Caco-2 (cell line): Measurements from ENCODE around the gene MBD6. TPM values are rescaled to one million over a fixed set of nuclear protein-coding genes. Genes with fewer than 3 reads are reported as not detected.

ENCODE experiments used
- BruUV-seq: library from RNA; stranded (reverse); fragments of 400-500 nt; replicated peaks from 2 replicates; lab custom pipeline; 2021; lab: Mats Ljungman, UMichigan
- CTCF ChIA-PET: fragments of 300-600 bp; sonication (Branson Sonifier 250); formaldehyde crosslinking; loops from one replicate; lab custom pipeline; 2022; ENCODE audit warnings: antibody characterized with exemption; lab: Charles Lee
- POLR2A ChIA-PET: fragments of 300-600 bp; sonication (Branson Sonifier 250); formaldehyde crosslinking; loops from one replicate; lab custom pipeline; 2022; ENCODE audit warnings: antibody characterized with exemption; lab: Charles Lee
- DNase-seq, 2 experiments: peaks; one replicate each; pipeline versions ENCODE4 v3.0.0 to v3.0.0-alpha.2; 2020 to 2022
- H3K27me3 ChIP-seq: replicated peaks from 2 replicates; pipeline ENCODE4 v1.6.0; 2011; ENCODE audit warnings: low read length; ENCODE audit not compliant: control insufficient read depth, insufficient read depth
- H3K36me3 ChIP-seq: 2 replicates; pipeline ENCODE4 v1.5.1; 2011; ENCODE audit warnings: low read length; ENCODE audit not compliant: control insufficient read depth, insufficient read depth
- H3K4me1 ChIP-seq: fragments of 250-450 bp; sonication (Bioruptor Pico); 2 replicates; pipeline ENCODE4 v1.5.1; 2020; ENCODE audit warnings: mild to moderate bottlenecking
- H3K4me3 ChIP-seq: 2 replicates; pipeline ENCODE4 v1.5.1; 2011; ENCODE audit warnings: low read depth, mild to moderate bottlenecking, control low read depth, low read length
- H3K9me3 ChIP-seq: fragments of 250-450 bp; sonication (Bioruptor Pico); 2 replicates; pipeline ENCODE4 v1.5.1; 2020; ENCODE audit warnings: mild to moderate bottlenecking, moderate library complexity
- H3K27ac Mint-ChIP-seq: one replicate; pipeline ENCODE4 v1.8.0; 2022; ENCODE audit warnings: mixed read lengths; ENCODE audit not compliant: unreplicated experiment
- H3K27me3 Mint-ChIP-seq: one replicate; pipeline ENCODE4 v1.8.0; 2022; ENCODE audit warnings: mixed read lengths; ENCODE audit not compliant: insufficient read depth, unreplicated experiment
- H3K36me3 Mint-ChIP-seq: one replicate; pipeline ENCODE4 v1.8.0; 2022; ENCODE audit warnings: mild to moderate bottlenecking, mixed read lengths; ENCODE audit not compliant: insufficient read depth, unreplicated experiment
- H3K4me1 Mint-ChIP-seq: one replicate; pipeline ENCODE4 v1.8.0; 2022; ENCODE audit warnings: low read depth, mixed read lengths; ENCODE audit not compliant: unreplicated experiment
- H3K4me3 Mint-ChIP-seq: one replicate; pipeline ENCODE4 v1.8.0; 2022; ENCODE audit warnings: mild to moderate bottlenecking, moderate library complexity, mixed read lengths; ENCODE audit not compliant: unreplicated experiment
- H3K9me3 Mint-ChIP-seq: one replicate; pipeline ENCODE4 v1.8.0; 2022; ENCODE audit warnings: mixed read lengths; ENCODE audit not compliant: unreplicated experiment
- CTCF ChIP-seq, 2 experiments: fragments of 200-600 bp in 1 of 2; IDR thresholded peaks; 1 replicate in 1 of 2; 2 replicates in 1 of 2; pipeline versions ENCODE4 v1.5.1 to v1.8.0; 2011 to 2022; ENCODE audit warnings: antibody characterized with exemption in 1 of 2, control low read depth in 1 of 2, inconsistent platforms in 1 of 2, low read depth in 1 of 2, low read length in 1 of 2, mild to moderate bottlenecking in 1 of 2, moderate library complexity in 1 of 2; ENCODE audit not compliant: insufficient read depth in 1 of 2, severe bottlenecking in 1 of 2, unreplicated experiment in 1 of 2
- intact Hi-C: fragments of 100-400 bp; cut with micrococcal nuclease; formaldehyde crosslinking; loops from one replicate; pipeline ENCODE4 v1.10.0; 2022; ENCODE audit not compliant: unreplicated experiment
- total RNA-seq: library from RNA; stranded (reverse); gene quantifications from 2 replicates; pipeline ENCODE4 v1.2.3, GENCODE V29; 2022

The MBD6 gene
- total RNA-seq, 1 experiment from 2014 or later, result 82.2 TPM

- no TSS peak for BruUV-seq
- Histone ChIP-seq H3K9me3 (no peaks in the 10 kb centered on the region), H3K27me3 (peaks cover 3% of the 10 kb centered on the region), H3K4me1 (peaks cover 9% of the 10 kb centered on the region; the same call in 1 of the 2 replicates), H3K4me3 (no peak overlapping the region), H3K36me3 (0 out of 2 replicates have a peak, but pooled peaks cover 1% of the 10 kb centered on the region)
- no peak for TF ChIP-seq CTCF (IDR thresholded peaks at IDR 0.05; ENCODE audit: insufficient read depth in 1 of 2, low read depth in 1 of 2, low read length in 1 of 2, severe bottlenecking in 1 of 2, unreplicated experiment in 1 of 2)
- Mint-ChIP-seq H3K27me3 (peaks cover 23% of the 10 kb centered on the region), H3K27ac (no peak overlapping the region), H3K4me3 (no peak overlapping the region), H3K36me3 (peaks cover 15% of the 10 kb centered on the region), H3K4me1 (peaks cover 10% of the 10 kb centered on the region), H3K9me3 (no peaks in the 10 kb centered on the region)
- no peak for DNase-seq
- ChIA-PET POLR2A (no interaction called here), CTCF (no interaction called here)
- intact Hi-C loops, result no loop called here
Measured at GRCh38 chr12:57548488-57548887, 25.9 kb downstream of the MBD6 start.

- CTCF ChIA-PET, result no interaction called here
- peaks cover 28% of the 10 kb centered on the region for H3K27me3 Mint-ChIP-seq
- peaks cover 15% of the 10 kb centered on the region for H3K36me3 Mint-ChIP-seq
- H3K9me3 Mint-ChIP-seq, result no peaks in the 10 kb centered on the region
- H3K27me3 ChIP-seq, result peaks cover 3% of the 10 kb centered on the region
- intact Hi-C loops, result no loop called here
- DNase-seq, result no peak
- H3K4me3 ChIP-seq, result 0 out of 2 replicates have a peak overlapping the region, but pooled peaks have one; percentile 14
- no peak overlapping the region for H3K27ac Mint-ChIP-seq
- no peak for TF ChIP-seq CTCF (IDR thresholded peaks at IDR 0.05; ENCODE audit: insufficient read depth in 1 of 2, low read depth in 1 of 2, low read length in 1 of 2, severe bottlenecking in 1 of 2, unreplicated experiment in 1 of 2)
- H3K4me3 Mint-ChIP-seq, result peak overlapping the region; percentile 64
- H3K9me3 ChIP-seq, result no peaks in the 10 kb centered on the region
- BruUV-seq, result no TSS peak
- POLR2A ChIA-PET, result no interaction called here
- peaks cover 9% of the 10 kb centered on the region; the same call in 1 of the 2 replicates for H3K4me1 ChIP-seq
- H3K36me3 ChIP-seq, result 0 out of 2 replicates have a peak, but pooled peaks cover 1% of the 10 kb centered on the region
- peaks cover 10% of the 10 kb centered on the region for H3K4me1 Mint-ChIP-seq
Measured at GRCh38 chr12:57549203-57549908, 26.7 kb downstream of the MBD6 start.

- TF ChIP-seq CTCF (IDR thresholded peaks at IDR 0.05; ENCODE audit: insufficient read depth in 1 of 2, low read depth in 1 of 2, low read length in 1 of 2, severe bottlenecking in 1 of 2, unreplicated experiment in 1 of 2), result no peak
- Mint-ChIP-seq H3K36me3 (peaks cover 15% of the 10 kb centered on the region), H3K27me3 (peaks cover 31% of the 10 kb centered on the region), H3K4me1 (peaks cover 10% of the 10 kb centered on the region), H3K4me3 (peak within 1 kb of the TSS; percentile 64), H3K9me3 (no peaks in the 10 kb centered on the region), H3K27ac (no peak within 1 kb of the TSS)
- intact Hi-C loops, result no loop called here
- peaks cover 3% of the 10 kb centered on the region for H3K27me3 ChIP-seq
- H3K9me3 ChIP-seq, result no peaks in the 10 kb centered on the region
- peaks cover 9% of the 10 kb centered on the region; the same call in 1 of the 2 replicates for H3K4me1 ChIP-seq
- CTCF ChIA-PET, result no interaction called here
- H3K36me3 ChIP-seq, result 0 out of 2 replicates have a peak, but pooled peaks cover 1% of the 10 kb centered on the region
- 0 out of 2 replicates have a peak within 1 kb of the TSS, but pooled peaks have one; percentile 14 for H3K4me3 ChIP-seq
- no TSS peak for BruUV-seq
- POLR2A ChIA-PET, result no interaction called here
- DNase-seq, result peak in 1 of 2 experiments; percentile 30
Measured at GRCh38 chr12:57549909-57550640, 27.5 kb downstream of the MBD6 start, which contains the start of gene KIF5A. TSS of gene KIF5A (plus strand) at chr12:57550044. CDS start at chr12:57550272, 228 bp downstream.
